Measurements from ENCODE around the gene COPS7B.

GRCh38 chr2:231795525-231796327 is 9.5 kb downstream of the COPS7B start:
- TF ChIP-seq POLR2A (IDR thresholded peaks at IDR 0.05; ENCODE audit: control extremely low read depth in 1 of 2, low read depth in 2 of 2, low read length in 2 of 2) (no peak), TBP (IDR thresholded peaks at IDR 0.05; ENCODE audit: low read depth, low read length) (no peak), POLR2AphosphoS5 (IDR thresholded peaks at IDR 0.05; ENCODE audit: low read depth, low read length) (no peak), EP300 (IDR thresholded peaks at IDR 0.05; ENCODE audit: borderline replicate concordance in 1 of 2, low read depth in 2 of 2, low read length in 2 of 2) (no peak), CTCF (IDR thresholded peaks at IDR 0.05; ENCODE audit: control extremely low read depth in 1 of 3, insufficient read depth in 1 of 3, low read depth in 1 of 3, low read length in 3 of 3) (peak in 1 of 3 experiments; percentile 74; a peak in 2 of 4 replicates), SP4 (IDR thresholded peaks at IDR 0.05; ENCODE audit: low read length) (no peak), BRCA1 (IDR thresholded peaks at IDR 0.05; ENCODE audit: low read depth, low read length) (no peak), EZH2 (IDR thresholded peaks at IDR 0.05; ENCODE audit: low read depth, low read length, severe bottlenecking) (no peak), HDAC6 (IDR thresholded peaks at IDR 0.05; ENCODE audit: low read depth, low read length) (no peak)

Measured in H1 (cell line).